Motor neuron (in vitro differentiated cells): Measurements from ENCODE around the gene CPSF2. TPM values are rescaled to one million over a fixed set of nuclear protein-coding genes. Genes with fewer than 3 reads are reported as not detected.
"Not testable (repeated sequence)": the region's sequence is repeated elsewhere in the genome, so short reads cannot be mapped to it uniquely, and the experiment has no call there.

Experiments used
- ATAC-seq, 8 experiments: fragments of 200-7000 bp; cut with Tn5 transposase; replicated peaks in 6 of 8; 2 replicates each; pipeline ENCODE4 v1.8.0; 2021; ENCODE audit warnings: mild to moderate bottlenecking in 8 of 8, moderate library complexity in 8 of 8
- H3K27ac ChIP-seq, 2 donors: fragments of 250-450 bp; sonication (Bioruptor Pico); 2 replicates each; pipeline ENCODE4 v1.9.0; 2021; ENCODE audit warnings: antibody characterized with exemption in 2 of 2, mild to moderate bottlenecking in 2 of 2, moderate library complexity in 1 of 2
- H3K4me1 ChIP-seq, 2 donors: fragments of 250-450 bp; sonication (Bioruptor Pico); replicated peaks in 1 of 2; 2 replicates each; pipeline ENCODE4 v1.6.1; 2021; ENCODE audit warnings: antibody characterized with exemption in 2 of 2, mild to moderate bottlenecking in 2 of 2, moderate library complexity in 1 of 2
- H3K4me3 ChIP-seq, 5 donors: fragments of 250-450 bp; sonication (Bioruptor Pico); 2 replicates each; pipeline ENCODE4 v1.9.0; 2021; ENCODE audit warnings: antibody characterized with exemption in 5 of 5, mild to moderate bottlenecking in 5 of 5, moderate library complexity in 4 of 5
- WGBS, 10 experiments: fragments of 450-650 bp; shearing (Covaris generic); methylation state at CpG; one replicate each; pipeline ENCODE4 v1.0.0; 2022; 5-methylcytosine and 5-hydroxymethylcytosine counted together
- in situ Hi-C, 9 experiments: fragments of 400-800 bp; cut with MboI; loops; one replicate each; pipeline ENCODE4 v1.15.0; 2021; ENCODE audit warnings: low sequenced_read_pairs in 9 of 9, low pct_unique_long_range_greater_than_20kb in 2 of 9; ENCODE audit not compliant: unreplicated experiment in 9 of 9
- total RNA-seq, 8 experiments: library from RNA; unstranded; fragments of 300-600 nt; gene quantifications; 2 replicates each; pipeline versions ENCODE4 v1.2.3 to v1.2.4, GENCODE V29; 2022

CPSF2 gene
- total RNA-seq, 8 experiments from 2014 or later, result 15.4 to 64.9 (median 33.7) TPM

DNA sequence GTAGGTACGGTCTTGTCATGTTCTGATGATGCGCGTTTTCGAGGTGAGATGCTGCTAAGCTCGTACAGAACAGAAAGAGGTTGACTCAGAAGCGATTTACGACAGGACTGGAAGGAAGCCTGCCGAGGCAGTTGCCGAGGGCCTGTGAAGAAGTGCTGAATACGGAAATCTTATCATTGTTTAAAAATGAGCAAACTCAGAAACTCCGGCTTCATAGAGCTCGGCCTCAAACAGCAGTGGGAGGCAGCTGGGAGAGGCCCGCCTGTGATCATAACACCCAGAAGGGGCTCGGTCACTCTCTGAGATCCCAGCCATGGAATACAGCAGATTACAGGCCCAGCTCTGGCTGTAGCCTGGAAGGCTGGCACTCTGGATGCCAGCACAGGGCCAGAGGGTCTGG lies 87.4 kb downstream of the CPSF2 start:
- Histone ChIP-seq H3K4me3 (no peak overlapping the region), H3K27ac (no peak overlapping the region), H3K4me1 (no peaks in the 10 kb centered on the region)
- in situ Hi-C loops, result no loop called here
- no peak for ATAC-seq
- 47 to 82% (median 71%) methylated on average over 3 to 13 of the region's 14 CpGs; no CpG with 5 or more reads in 2 of the 10 experiments for WGBS, 10 experiments

DNA sequence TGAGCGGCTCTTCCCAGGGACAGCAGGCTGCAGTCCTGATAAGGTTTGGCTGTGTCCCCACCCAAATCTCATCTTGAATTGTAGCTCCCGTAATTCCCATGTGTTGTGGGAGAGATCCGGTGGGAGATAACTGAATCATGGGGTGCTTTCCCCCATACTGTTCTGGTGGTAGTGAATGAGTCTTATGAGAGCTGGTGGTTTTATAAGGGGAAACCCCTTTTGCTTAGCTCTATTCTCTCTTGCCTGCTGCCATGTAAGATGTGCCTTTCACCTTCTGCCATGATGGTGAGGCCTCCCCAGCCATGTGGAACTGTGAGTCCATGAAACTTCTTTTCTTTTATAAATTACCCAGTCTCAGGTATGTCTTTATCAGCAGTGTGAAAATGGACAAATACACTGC lies 91.4 kb downstream of the CPSF2 start:
- ATAC-seq, H3K4me3 ChIP-seq, in situ Hi-C loops, H3K27ac ChIP-seq, H3K4me1 ChIP-seq: not testable (repeated sequence)
- 60 to 100% (median 85%) methylated on average over 1 to 2 of the region's 3 CpGs; no CpG with 5 or more reads in 4 of the 10 experiments for WGBS, 10 experiments

DNA sequence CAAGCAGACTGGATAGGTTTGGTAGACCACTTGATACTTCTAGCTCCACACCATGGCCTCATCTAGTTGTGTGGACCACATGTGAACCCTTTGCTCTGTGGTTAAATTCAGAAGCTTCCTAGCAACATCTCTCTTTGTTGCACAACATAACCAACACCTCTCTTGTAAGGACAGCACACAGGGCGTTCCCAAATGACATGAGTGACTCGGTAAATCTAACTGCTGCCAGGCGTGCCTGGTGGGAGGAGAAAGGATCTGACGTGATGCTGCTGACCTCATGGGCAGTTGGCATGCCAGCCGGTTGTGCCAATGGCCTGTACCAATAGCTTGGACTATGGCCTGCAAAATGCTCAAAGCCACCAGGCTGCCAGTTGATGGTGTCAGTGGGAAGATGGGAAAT lies 93.8 kb downstream of the CPSF2 start:
- peak in 2 of 8 experiments; percentile 90 to 91 for ATAC-seq
- in situ Hi-C loops, result no loop called here
- WGBS, 10 experiments, result 27 to 100% (median 67%) methylated on average over 1 to 5 of the region's 5 CpGs; no CpG with 5 or more reads in 5 of the 10 experiments
- no peak overlapping the region for H3K27ac ChIP-seq
- no peaks in the 10 kb centered on the region for H3K4me1 ChIP-seq
- H3K4me3 ChIP-seq, result no peak overlapping the region

DNA sequence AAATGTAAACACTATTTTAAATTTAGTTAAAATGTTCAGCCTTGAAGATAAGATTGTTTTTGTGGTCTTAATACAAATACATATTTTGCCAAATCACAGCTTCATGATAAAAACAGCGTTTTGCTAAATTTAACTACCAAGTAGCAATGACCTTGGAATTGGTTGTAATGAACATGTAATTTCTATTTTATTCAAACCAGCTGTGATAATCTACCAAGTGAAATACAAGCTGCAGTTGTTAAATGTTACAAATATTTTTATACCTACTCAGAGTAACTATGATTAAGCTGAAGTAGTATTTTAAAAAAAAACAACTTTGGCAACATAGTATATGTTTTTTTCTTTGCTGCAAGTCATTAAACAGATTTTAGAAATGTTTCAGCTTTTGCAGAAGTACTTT lies 96.2 kb downstream of the CPSF2 start:
- Histone ChIP-seq H3K4me3 (no peak overlapping the region), H3K27ac (no peak overlapping the region), H3K4me1 (peaks cover 0 to 2% of the 10 kb centered on the region in 2 donors)
- 0 to 80% (median 33%) methylated on average over 1 of the region's 1 CpG; no CpG with 5 or more reads in 1 of the 10 experiments for WGBS, 10 experiments
- in situ Hi-C loops, result no loop called here
- ATAC-seq, result no peak

Other genes with a start within 250 kb of the CPSF2 start
- 100 to 1,000 TPM in 1 of 8 experiments, 1 to 10 TPM in 5, under 1 TPM in 2; 0.50 to 516 (median 3.4) TPM for gene FBLN5, start 174.3 kb upstream of the CPSF2 start, total RNA-seq
- 10 to 100 TPM; 16.8 to 45.2 (median 24.1) TPM for gene TRIP11, start 81.9 kb upstream of the CPSF2 start, total RNA-seq
- gene ATXN3, start 15.4 kb upstream of the CPSF2 start, total RNA-seq, result 10 to 100 TPM; 13.9 to 45.1 (median 24.4) TPM
- 100 to 1,000 TPM; 306 to 552 (median 483) TPM for gene NDUFB1, start 263 bp upstream of the CPSF2 start, total RNA-seq
- gene SLC24A4, start 201.2 kb downstream of the CPSF2 start, total RNA-seq, result under 1 TPM in 7 of 8 experiments, not detected in 1; under 0.01 to 0.66 (median 0.20) TPM